ENCODE measurements around the gene ASGR1. TPM values are rescaled to one million over a fixed set of nuclear protein-coding genes. Genes with fewer than 3 reads are reported as not detected.

The ASGR1 gene
- total RNA-seq, 1 donor from 2014 or later: 1.9 TPM

- Mint-ChIP-seq H3K9me3 (ENCODE audit: low read depth) (no peaks in the 10 kb centered on the region), H3K27ac (ENCODE audit: unreplicated experiment) (no peak overlapping the region), H3K4me1 (ENCODE audit: low read depth) (no peaks in the 10 kb centered on the region), H3K4me3 (ENCODE audit: unreplicated experiment) (no peak overlapping the region), H3K27me3 (ENCODE audit: low read depth) (no peaks in the 10 kb centered on the region), H3K36me3 (ENCODE audit: low read depth) (no peaks in the 10 kb centered on the region)
- TF ChIP-seq CTCF (IDR thresholded peaks at IDR 0.05): peak; percentile 91
- DNase-seq (ENCODE audit: low spot score): peak; percentile 85
These were observed 1.8 kb downstream of the ASGR1 start for GRCh38 chr17:7177191-7177953.

GRCh38 chr17:7176841-7177190, 2.4 kb downstream of the ASGR1 start:
- Mint-ChIP-seq H3K4me3 (ENCODE audit: unreplicated experiment) (no peak overlapping the region), H3K9me3 (ENCODE audit: low read depth) (no peaks in the 10 kb centered on the region), H3K27me3 (ENCODE audit: low read depth) (no peaks in the 10 kb centered on the region), H3K4me1 (ENCODE audit: low read depth) (no peaks in the 10 kb centered on the region), H3K27ac (ENCODE audit: unreplicated experiment) (no peak overlapping the region), H3K36me3 (ENCODE audit: low read depth) (no peaks in the 10 kb centered on the region)
- no peak for TF ChIP-seq CTCF (IDR thresholded peaks at IDR 0.05)
- DNase-seq (ENCODE audit: low spot score): no peak

- Mint-ChIP-seq H3K27me3 (ENCODE audit: low read depth) (no peaks in the 10 kb centered on the region), H3K36me3 (ENCODE audit: low read depth) (no peaks in the 10 kb centered on the region), H3K9me3 (ENCODE audit: low read depth) (no peaks in the 10 kb centered on the region), H3K4me3 (ENCODE audit: unreplicated experiment) (no peak overlapping the region), H3K27ac (ENCODE audit: unreplicated experiment) (no peak overlapping the region), H3K4me1 (ENCODE audit: low read depth) (peaks cover under 1% of the 10 kb centered on the region)
- peak; percentile 2 for DNase-seq (ENCODE audit: low spot score)
- no peak for TF ChIP-seq CTCF (IDR thresholded peaks at IDR 0.05)
These were observed 2.9 kb downstream of the ASGR1 start for GRCh38 chr17:7176107-7176840.

- DNase-seq (ENCODE audit: low spot score): peak; percentile 10
- no peaks in the 10 kb centered on the region for H3K36me3 Mint-ChIP-seq (ENCODE audit: low read depth)
- no peak for TF ChIP-seq CTCF (IDR thresholded peaks at IDR 0.05)
- H3K4me1 Mint-ChIP-seq (ENCODE audit: low read depth): peaks cover 4% of the 10 kb centered on the region
- no peaks in the 10 kb centered on the region for H3K27me3 Mint-ChIP-seq (ENCODE audit: low read depth)
- no peak overlapping the region for H3K27ac Mint-ChIP-seq (ENCODE audit: unreplicated experiment)
- no peak overlapping the region for H3K4me3 Mint-ChIP-seq (ENCODE audit: unreplicated experiment)
- H3K9me3 Mint-ChIP-seq (ENCODE audit: low read depth): peaks cover 3% of the 10 kb centered on the region
These were observed 3.8 kb downstream of the ASGR1 start for GRCh38 chr17:7175330-7175733.

- Mint-ChIP-seq H3K27ac (ENCODE audit: unreplicated experiment) (no peak overlapping the region), H3K9me3 (ENCODE audit: low read depth) (peaks cover 5% of the 10 kb centered on the region), H3K36me3 (ENCODE audit: low read depth) (no peaks in the 10 kb centered on the region), H3K4me1 (ENCODE audit: low read depth) (peaks cover 4% of the 10 kb centered on the region), H3K27me3 (ENCODE audit: low read depth) (no peaks in the 10 kb centered on the region), H3K4me3 (ENCODE audit: unreplicated experiment) (no peak overlapping the region)
- DNase-seq (ENCODE audit: low spot score): no peak
- TF ChIP-seq CTCF (IDR thresholded peaks at IDR 0.05): no peak
These were observed 4.4 kb downstream of the ASGR1 start for GRCh38 chr17:7174603-7175326.
